ENCODE results near the gene GTPBP10.

Gene GTPBP10

GRCh38 chr7:90402785-90403173, 56.3 kb downstream of the GTPBP10 start:
- TF ChIP-seq CTCF (IDR thresholded peaks at IDR 0.05; ENCODE audit: low read depth, low read length), result no peak
- peak overlapping the region; percentile 74 for H3K4me3 ChIP-seq (ENCODE audit: low read depth, low read length)

DNA sequence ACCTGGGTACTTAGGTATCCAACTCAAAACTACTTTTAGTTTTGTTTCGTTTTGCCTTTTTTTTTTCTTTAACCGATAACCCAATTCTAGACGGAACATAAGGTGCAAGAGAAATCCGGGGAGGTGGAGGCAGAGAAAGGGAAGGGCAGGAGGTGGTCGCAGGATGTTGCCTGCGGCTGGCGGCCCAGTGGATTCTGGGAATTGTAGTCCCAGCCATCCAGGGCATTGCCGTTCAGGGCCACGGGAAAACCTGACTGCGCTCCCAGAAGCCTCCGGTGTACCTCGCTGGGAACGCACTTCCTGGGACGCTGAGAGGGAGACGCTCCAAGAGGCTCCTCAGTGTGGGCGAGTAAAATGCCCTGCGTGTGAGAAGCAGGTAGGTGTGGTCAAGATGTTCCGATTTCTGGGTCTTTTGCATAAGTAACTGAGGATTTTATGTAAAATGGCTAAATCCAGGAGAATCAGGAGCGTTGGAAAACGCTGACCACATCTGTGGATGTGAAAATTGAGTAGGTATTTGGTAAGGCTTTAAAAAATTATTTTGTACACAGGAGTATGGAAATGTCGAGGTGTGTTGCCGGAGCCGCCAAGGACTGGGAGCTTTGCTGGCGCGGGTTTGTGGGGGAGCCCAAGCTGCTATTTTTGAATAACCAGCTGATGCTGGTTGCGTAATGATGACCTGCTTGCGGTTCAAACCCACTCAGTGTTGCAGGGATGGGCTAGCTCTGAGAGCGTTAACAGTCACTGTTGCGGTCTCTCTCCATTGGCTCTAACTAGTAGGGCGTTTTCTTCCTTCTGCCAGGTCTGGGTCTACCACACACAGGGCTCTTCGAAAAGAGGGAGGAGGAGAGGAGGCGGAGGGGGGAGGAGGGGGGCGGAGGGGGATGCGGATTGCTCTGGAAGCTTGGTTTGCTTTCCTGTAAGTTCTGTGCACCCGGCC, 56.9 kb downstream of the GTPBP10 start, which contains the start of gene CLDN12:
CLDN12 (plus strand) TSS at position 288 of the 940 bp plus-strand sequence. CDS start 9,216 bp downstream, outside the sequence.
- H3K4me3 ChIP-seq (ENCODE audit: low read depth, low read length), result peak within 1 kb of the TSS; percentile 74
- TF ChIP-seq CTCF (IDR thresholded peaks at IDR 0.05; ENCODE audit: low read depth, low read length), result no peak

DNA sequence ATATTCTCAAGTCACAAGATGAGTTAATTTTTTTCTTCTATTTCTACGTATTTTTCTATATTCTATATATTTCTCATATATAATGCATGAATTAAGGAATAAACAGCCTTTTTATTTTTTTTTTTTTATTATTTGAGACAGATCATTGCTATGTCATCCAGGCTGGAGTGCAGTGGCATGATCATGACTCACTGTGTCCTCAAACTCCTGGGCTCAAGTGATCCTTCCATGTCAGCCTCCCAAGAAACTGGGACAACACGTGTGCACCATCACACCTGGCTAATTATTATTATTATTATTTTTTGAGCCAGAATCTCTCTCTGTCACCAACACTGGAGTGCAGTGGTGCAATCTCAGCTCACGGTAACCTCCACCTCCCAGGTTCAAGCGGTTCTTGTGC, 58.3 kb downstream of the GTPBP10 start:
- H3K4me3 ChIP-seq (ENCODE audit: low read depth, low read length), result no peak overlapping the region
- no peak for TF ChIP-seq CTCF (IDR thresholded peaks at IDR 0.05; ENCODE audit: low read depth, low read length)

DNA sequence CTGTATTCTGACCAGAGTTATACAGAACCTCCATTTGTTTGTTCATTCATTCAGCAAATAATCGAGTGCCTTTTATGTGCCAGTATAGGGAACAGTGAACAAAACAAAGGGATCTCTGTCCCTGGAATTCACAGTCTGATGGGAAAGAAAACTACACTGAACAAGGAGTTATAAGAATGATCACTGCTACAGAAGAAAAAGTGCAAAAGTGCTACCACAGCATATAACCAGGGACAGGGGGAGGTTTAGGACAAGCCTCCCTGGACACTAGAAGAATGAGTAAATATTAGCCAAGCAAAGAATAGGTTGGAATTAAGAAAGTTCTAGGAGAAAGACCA, 60.9 kb downstream of the GTPBP10 start:
- TF ChIP-seq CTCF (IDR thresholded peaks at IDR 0.05; ENCODE audit: low read depth, low read length), result no peak
- H3K4me3 ChIP-seq (ENCODE audit: low read depth, low read length), result no peak overlapping the region

DNA sequence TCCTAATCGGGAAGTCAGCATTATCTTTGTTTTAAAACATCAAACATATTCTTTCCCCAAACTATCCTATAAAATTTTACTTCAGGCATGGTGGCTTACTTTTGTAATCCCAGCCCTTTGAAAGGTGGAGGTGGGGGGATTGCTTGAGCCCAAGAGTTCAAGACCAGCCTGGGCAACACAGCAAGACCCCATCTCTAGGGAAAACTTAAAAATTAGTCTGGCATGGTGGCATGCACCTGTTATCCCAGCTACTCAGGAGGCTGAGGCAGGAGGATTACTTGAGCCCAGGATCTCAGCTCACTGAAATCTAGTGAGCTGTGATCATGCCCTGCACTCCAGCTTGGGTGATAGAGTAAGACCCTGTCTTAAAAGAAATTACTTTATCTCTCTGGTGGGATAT, 61.6 kb downstream of the GTPBP10 start:
- TF ChIP-seq CTCF (IDR thresholded peaks at IDR 0.05; ENCODE audit: low read depth, low read length), result no peak
- H3K4me3 ChIP-seq (ENCODE audit: low read depth, low read length), result no peak overlapping the region

- H3K4me3 ChIP-seq (ENCODE audit: low read depth, low read length), result no peak overlapping the region
- no peak for TF ChIP-seq CTCF (IDR thresholded peaks at IDR 0.05; ENCODE audit: low read depth, low read length)
These were observed 63.2 kb downstream of the GTPBP10 start for GRCh38 chr7:90409667-90410066.

DNA sequence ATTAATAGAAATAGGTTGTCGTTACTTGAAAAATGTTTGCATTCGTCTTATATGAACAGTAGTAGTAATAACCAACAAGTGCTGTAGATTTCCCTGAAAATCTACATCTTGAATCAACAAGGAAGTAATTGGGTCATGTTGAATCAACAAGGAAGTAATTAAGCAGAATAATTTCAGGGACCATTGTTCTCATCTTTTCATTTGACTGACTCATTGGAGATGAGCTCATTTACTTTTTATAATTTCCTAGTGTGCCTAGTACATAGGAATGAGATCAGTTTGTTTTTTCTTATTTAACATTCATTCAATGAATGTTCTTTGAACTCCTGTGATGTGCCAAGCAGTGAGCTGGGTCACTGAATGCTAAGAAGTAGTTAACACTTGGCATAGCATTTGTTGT, 65.0 kb downstream of the GTPBP10 start:
- TF ChIP-seq CTCF (IDR thresholded peaks at IDR 0.05; ENCODE audit: low read depth, low read length), result no peak
- no peak overlapping the region for H3K4me3 ChIP-seq (ENCODE audit: low read depth, low read length)
